OCI-LY7 (cell line): ENCODE data around the gene PMVK.

Source experiments
- CTCF ChIP-seq: fragments of 200-600 bp; sonication (generic); conservative IDR thresholded peaks from 2 replicates; pipeline ENCODE4 v1.5.1; 2014; ENCODE audit warnings: mild to moderate bottlenecking, antibody characterized with exemption, low read length, moderate library complexity, mixed read lengths
- EZH2phosphoT487 ChIP-seq: fragments of 200-600 bp; sonication (generic); IDR thresholded peaks from 2 replicates; pipeline ENCODE4 v1.6.1; 2018; ENCODE audit warnings: low read depth, borderline replicate concordance, mild to moderate bottlenecking, mixed run types, antibody characterized with exemption, low read length, moderate library complexity, mixed read lengths

DNA sequence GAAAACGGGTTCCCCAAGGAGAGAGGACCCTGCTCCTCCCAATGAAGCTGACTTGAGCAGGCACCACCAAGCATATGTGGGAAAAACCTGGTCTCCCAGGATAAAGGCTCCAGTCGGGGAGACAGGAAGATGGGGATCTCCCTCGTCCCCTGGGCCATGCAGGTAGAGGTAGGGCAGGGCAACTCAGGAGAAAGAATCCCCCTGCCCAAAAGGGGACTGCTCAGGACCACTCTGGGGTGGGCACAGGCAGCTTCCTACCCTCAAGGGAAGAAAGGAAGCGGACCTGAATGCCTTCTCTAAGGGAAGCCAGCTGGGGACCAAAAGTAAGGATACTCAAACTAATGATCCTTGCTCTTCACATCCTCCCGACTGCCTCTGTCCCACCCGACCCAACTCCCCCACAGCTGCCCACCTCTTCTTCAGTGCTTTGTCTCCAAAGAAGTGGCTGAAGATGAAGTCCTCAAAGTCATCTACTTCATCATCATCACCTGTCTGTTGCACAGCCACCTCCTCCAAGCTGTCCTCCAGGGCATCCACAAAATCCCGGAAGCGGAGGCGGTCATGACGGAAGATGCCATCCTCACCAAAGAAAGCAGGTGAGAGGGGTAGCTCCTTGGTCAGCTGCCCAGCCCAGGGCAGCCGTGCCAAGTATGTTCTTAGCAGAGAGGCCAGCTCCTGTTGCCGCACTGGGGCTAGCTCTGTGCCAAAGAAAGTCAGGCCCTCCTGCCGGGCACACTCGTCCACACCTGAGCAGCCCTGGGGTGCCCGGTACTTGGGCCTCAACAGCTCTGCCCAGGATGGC lies 8.8 kb upstream of the PMVK start:
- TF ChIP-seq CTCF = no peak
- TF ChIP-seq EZH2phosphoT487 = no peak
